GM23338 (cell line): ENCODE results near the gene SCAND1. TPM values are rescaled to one million over a fixed set of nuclear protein-coding genes. Genes with fewer than 3 reads are reported as not detected.
"Not testable (repeated sequence)": the region's sequence is repeated elsewhere in the genome, so short reads cannot be mapped to it uniquely, and the experiment has no call there.

ENCODE experiments used
- ATAC-seq: fragments of 200-7000 bp; cut with Tn5 transposase; 3 replicates; pipeline ENCODE4 v1.9.1; 2020
- DNase-seq: peaks from one replicate; pipeline ENCODE4 v3.0.0-alpha.2; 2015; ENCODE audit warnings: low spot score
- H2AFZ ChIP-seq: fragments of 200-600 bp; sonication (generic); 2 replicates; pipeline ENCODE4 v1.8.0; 2016; ENCODE audit warnings: antibody characterized with exemption, mild to moderate bottlenecking, moderate library complexity
- H3F3A ChIP-seq: fragments of 200-600 bp; sonication (generic); replicated peaks from 2 replicates; pipeline ENCODE4 v1.8.0; 2017; ENCODE audit warnings: antibody characterized with exemption, mixed run types, low read depth
- H3K27ac ChIP-seq: fragments of 200-600 bp; sonication (generic); 2 replicates; pipeline ENCODE4 v1.6.1; 2016; ENCODE audit warnings: low read depth
- H3K27me3 ChIP-seq: fragments of 200-600 bp; sonication (generic); 2 replicates; pipeline ENCODE4 v1.8.0; 2016; ENCODE audit warnings: mild to moderate bottlenecking, mixed run types, moderate library complexity; ENCODE audit not compliant: insufficient read depth
- H3K36me3 ChIP-seq: fragments of 200-600 bp; sonication (generic); 2 replicates; pipeline ENCODE4 v1.8.0; 2016; ENCODE audit warnings: mild to moderate bottlenecking; ENCODE audit not compliant: insufficient read depth
- H3K4me1 ChIP-seq: fragments of 200-600 bp; sonication (generic); 2 replicates; pipeline ENCODE4 v1.8.0; 2016; ENCODE audit warnings: mild to moderate bottlenecking, moderate library complexity; ENCODE audit not compliant: insufficient read depth
- H3K4me2 ChIP-seq: fragments of 200-600 bp; sonication (generic); 2 replicates; pipeline ENCODE4 v1.7.1; 2017; ENCODE audit warnings: mixed run types
- H3K4me3 ChIP-seq: fragments of 200-600 bp; sonication (generic); 2 replicates; pipeline ENCODE4 v1.6.1; 2016; ENCODE audit warnings: mixed run types
- H3K79me2 ChIP-seq: fragments of 200-600 bp; sonication (generic); replicated peaks from 2 replicates; pipeline ENCODE4 v1.8.0; 2017; ENCODE audit warnings: mild to moderate bottlenecking; ENCODE audit not compliant: insufficient read depth
- H3K9me2 ChIP-seq: fragments of 200-600 bp; sonication (generic); 2 replicates; pipeline ENCODE4 v1.8.0; 2017; ENCODE audit not compliant: insufficient read depth
- H4K20me1 ChIP-seq: fragments of 200-600 bp; sonication (generic); replicated peaks from 2 replicates; pipeline ENCODE4 v1.8.0; 2017; ENCODE audit warnings: mild to moderate bottlenecking; ENCODE audit not compliant: insufficient read depth
- H3K27ac Mint-ChIP-seq: 2 replicates; pipeline ENCODE4 v1.8.0; 2020; ENCODE audit warnings: inconsistent platforms, mild to moderate bottlenecking, moderate library complexity, mixed read lengths
- H3K27me3 Mint-ChIP-seq: 3 replicates; pipeline ENCODE4 v1.8.0; 2022; ENCODE audit warnings: low read depth, mild to moderate bottlenecking, moderate library complexity, mixed read lengths, inconsistent platforms; ENCODE audit not compliant: insufficient read depth, poor library complexity
- H3K36me3 Mint-ChIP-seq: 3 replicates; pipeline ENCODE4 v1.8.0; 2021; ENCODE audit warnings: low read depth, mild to moderate bottlenecking, inconsistent platforms, moderate library complexity, mixed read lengths
- H3K4me1 Mint-ChIP-seq: 3 replicates; pipeline ENCODE4 v1.8.0; 2020; ENCODE audit warnings: mild to moderate bottlenecking, inconsistent platforms, mixed read lengths
- H3K4me3 Mint-ChIP-seq: 3 replicates; pipeline ENCODE4 v1.8.0; 2021; ENCODE audit warnings: moderate library complexity, mild to moderate bottlenecking, inconsistent platforms, mixed read lengths
- H3K9me3 Mint-ChIP-seq: 3 replicates; pipeline ENCODE4 v1.8.0; 2020; ENCODE audit warnings: moderate library complexity, mild to moderate bottlenecking, inconsistent platforms, mixed read lengths
- CREB1 ChIP-seq: fragments of 250-450 bp; sonication (Bioruptor Pico); IDR thresholded peaks from 2 replicates; pipeline ENCODE4 v1.5.0; 2020; ENCODE audit warnings: low read depth, mild to moderate bottlenecking, moderate library complexity
- ETS1 ChIP-seq: IDR thresholded peaks from 2 replicates; pipeline ENCODE4 v1.6.1; 2016; ENCODE audit warnings: antibody characterized with exemption
- EZH2 ChIP-seq: fragments of 200-600 bp; sonication (generic); IDR thresholded peaks from one replicate; pipeline ENCODE4 v1.8.0; 2017; ENCODE audit warnings: antibody characterized with exemption, mild to moderate bottlenecking, low read depth; ENCODE audit not compliant: unreplicated experiment
- NANOG ChIP-seq: IDR thresholded peaks from 2 replicates; pipeline ENCODE4 v1.6.1; 2016; ENCODE audit warnings: antibody characterized with exemption, borderline replicate concordance
- POLR2AphosphoS5 ChIP-seq: IDR thresholded peaks from 2 replicates; pipeline ENCODE4 v1.6.1; 2016; ENCODE audit warnings: antibody characterized with exemption, low read depth
- STAT1 ChIP-seq: IDR thresholded peaks from one replicate; pipeline ENCODE4 v1.6.1; 2016; ENCODE audit warnings: antibody characterized with exemption; ENCODE audit not compliant: unreplicated experiment
- ZNF114 ChIP-seq: fragments of 250-450 bp; sonication (Bioruptor Pico); IDR thresholded peaks from 2 replicates; pipeline ENCODE4 v1.5.0; 2020; ENCODE audit warnings: mild to moderate bottlenecking, moderate library complexity
- ZNF331 ChIP-seq: fragments of 250-450 bp; sonication (Bioruptor Pico); IDR thresholded peaks from 2 replicates; pipeline ENCODE4 v1.5.0; 2020; ENCODE audit warnings: low read depth, mild to moderate bottlenecking, moderate library complexity
- ZNF462 ChIP-seq: fragments of 250-450 bp; sonication (Bioruptor Pico); IDR thresholded peaks from 2 replicates; pipeline ENCODE4 v1.5.0; 2020; ENCODE audit warnings: mild to moderate bottlenecking, moderate library complexity
- polyA plus RNA-seq: library from polyadenylated mRNA; unstranded; fragments of >200 nt; fragmentation: Nextera tagmentation; extraction: Ambion mirVana; gene quantifications from 2 replicates; pipeline ENCODE4 v1.2.1, GENCODE V29; 2016
- total RNA-seq: library from RNA; depleted of rRNA; stranded (reverse); fragments of >200 nt; shearing (Covaris generic); gene quantifications from 2 replicates; pipeline ENCODE4 v1.2.3, GENCODE V29; 2014

Gene SCAND1
- total and polyA plus RNA-seq, 2 experiments from 2014 or later = 118 to 245 TPM

- Mint-ChIP-seq H3K9me3 (peaks cover 34% of the 10 kb centered on the region), H3K36me3 (peaks cover 8% of the 10 kb centered on the region), H3K4me3 (no peak overlapping the region), H3K27me3 (no peaks in the 10 kb centered on the region), H3K4me1 (no peaks in the 10 kb centered on the region), H3K27ac (no peak overlapping the region)
- TF ChIP-seq ETS1 (no peak), NANOG (no peak), CREB1 (CRISPR knock-in tag) (no peak), POLR2AphosphoS5 (no peak), EZH2 (no peak)
- Histone ChIP-seq H4K20me1 (no peaks in the 10 kb centered on the region), H3K4me3 (no peak overlapping the region), H3K4me1 (no peaks in the 10 kb centered on the region), H3K9me2 (no peaks in the 10 kb centered on the region), H3K36me3 (no peaks in the 10 kb centered on the region), H3F3A (no peaks in the 10 kb centered on the region), H3K27me3 (no peaks in the 10 kb centered on the region), H3K79me2 (no peaks in the 10 kb centered on the region), H3K27ac (no peak overlapping the region), H3K4me2 (no peak overlapping the region), H2AFZ (no peak overlapping the region)
- ATAC-seq = no peak
- DNase-seq = no peak
These were observed 49.7 kb upstream of the SCAND1 start for GRCh38 chr20:36004045-36004444.

DNA sequence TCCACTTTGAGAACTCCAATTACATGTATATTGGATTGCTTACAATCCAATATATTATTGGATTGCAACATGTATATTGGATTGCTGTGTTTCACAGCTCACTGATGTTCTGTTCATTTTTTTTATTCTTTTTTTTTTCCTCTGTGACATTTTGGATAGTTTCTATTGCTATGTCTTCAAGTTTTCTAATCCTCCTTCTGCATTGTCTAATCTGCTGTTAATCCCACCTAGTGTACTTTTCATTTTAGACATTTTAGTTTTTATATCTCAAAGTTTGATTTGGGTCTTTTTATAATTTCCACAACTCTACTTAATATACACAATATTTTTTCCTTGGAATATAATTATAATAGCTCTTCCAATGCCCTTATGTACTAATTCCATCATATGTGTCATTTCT lies 48.6 kb upstream of the SCAND1 start:
- Histone ChIP-seq H3K79me2 (no peaks in the 10 kb centered on the region), H2AFZ (no peak overlapping the region), H4K20me1 (no peaks in the 10 kb centered on the region), H3K27me3 (no peaks in the 10 kb centered on the region), H3K4me3 (no peak overlapping the region), H3K4me1 (no peaks in the 10 kb centered on the region), H3K27ac (no peak overlapping the region), H3K4me2 (no peak overlapping the region), H3F3A (no peaks in the 10 kb centered on the region), H3K9me2 (no peaks in the 10 kb centered on the region), H3K36me3 (no peaks in the 10 kb centered on the region)
- no peak for TF ChIP-seq ZNF114
- TF ChIP-seq POLR2AphosphoS5 = no peak
- TF ChIP-seq STAT1 = no peak
- TF ChIP-seq ZNF331 (CRISPR knock-in tag) = no peak
- no peak for TF ChIP-seq ZNF462 (CRISPR knock-in tag)
- no peak for TF ChIP-seq CREB1 (CRISPR knock-in tag)
- peaks cover 34% of the 10 kb centered on the region for H3K9me3 Mint-ChIP-seq
- DNase-seq (no peak), ATAC-seq (no peak)
- H3K4me3 Mint-ChIP-seq = no peak overlapping the region
- H3K27ac Mint-ChIP-seq = no peak overlapping the region
- H3K27me3 Mint-ChIP-seq = no peaks in the 10 kb centered on the region
- H3K36me3 Mint-ChIP-seq = peaks cover 8% of the 10 kb centered on the region
- H3K4me1 Mint-ChIP-seq = no peaks in the 10 kb centered on the region

GRCh38 chr20:36001331-36001730 lies 47.0 kb upstream of the SCAND1 start:
- H3K4me1 ChIP-seq, H3K4me2 ChIP-seq, H3K27me3 Mint-ChIP-seq, H3K27me3 ChIP-seq, H3K9me2 ChIP-seq, H3K4me1 Mint-ChIP-seq, H3K4me3 Mint-ChIP-seq, ATAC-seq, H3K36me3 Mint-ChIP-seq, H4K20me1 ChIP-seq, H3K36me3 ChIP-seq, H3K27ac Mint-ChIP-seq, H3K79me2 ChIP-seq, DNase-seq, H3K4me3 ChIP-seq, H3K27ac ChIP-seq, H3F3A ChIP-seq, H2AFZ ChIP-seq: not testable (repeated sequence)
- peaks cover 34% of the 10 kb centered on the region for H3K9me3 Mint-ChIP-seq
